ENCODE measurements around the gene FBXO9.

The FBXO9 gene

GRCh38 chr6:53134601-53135235 is 69.5 kb downstream of the FBXO9 start:
- in situ Hi-C loops (cut with HindIII; ENCODE audit: low pct_unique_long_range_greater_than_20kb, low sequenced_read_pairs): no loop called here
- TF ChIP-seq JUND (IDR thresholded peaks at IDR 0.05; ENCODE audit: low read depth): no peak
- no peak for DNase-seq (ENCODE audit: low read depth in 1 of 2, low spot score in 1 of 2)

DNA sequence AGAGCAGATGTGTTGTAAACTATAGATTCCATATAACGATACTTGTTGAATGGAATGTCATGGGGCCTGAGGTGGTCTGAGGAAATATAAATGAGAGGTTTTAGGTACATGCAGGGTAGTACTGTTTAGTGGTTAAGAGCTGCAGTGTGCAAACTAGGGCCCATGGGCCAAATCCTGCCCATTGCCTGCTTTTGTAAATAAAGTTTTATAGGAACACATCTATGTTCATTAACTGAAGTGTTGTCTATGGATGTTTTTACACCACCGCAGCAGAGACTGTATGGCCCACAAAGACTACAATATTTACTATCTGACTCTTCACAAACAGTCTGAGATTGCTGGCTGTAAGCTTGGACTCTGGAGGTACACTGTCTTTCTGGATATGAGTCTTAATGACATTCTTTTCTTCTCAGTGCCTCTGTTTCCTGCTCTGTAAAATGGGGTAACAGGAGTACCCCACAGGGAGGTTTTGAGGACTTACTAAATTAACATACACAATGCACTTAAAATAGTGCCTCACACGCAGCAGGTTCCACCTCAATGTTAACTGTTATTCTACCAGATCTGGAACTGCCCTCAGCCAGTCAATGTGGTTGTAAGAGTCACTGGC is 70.9 kb downstream of the FBXO9 start:
- no peak for TF ChIP-seq JUND (IDR thresholded peaks at IDR 0.05; ENCODE audit: low read depth)
- in situ Hi-C loops (cut with HindIII; ENCODE audit: low pct_unique_long_range_greater_than_20kb, low sequenced_read_pairs): no loop called here
- DNase-seq (ENCODE audit: low read depth in 1 of 2, low spot score in 1 of 2): no peak

DNA sequence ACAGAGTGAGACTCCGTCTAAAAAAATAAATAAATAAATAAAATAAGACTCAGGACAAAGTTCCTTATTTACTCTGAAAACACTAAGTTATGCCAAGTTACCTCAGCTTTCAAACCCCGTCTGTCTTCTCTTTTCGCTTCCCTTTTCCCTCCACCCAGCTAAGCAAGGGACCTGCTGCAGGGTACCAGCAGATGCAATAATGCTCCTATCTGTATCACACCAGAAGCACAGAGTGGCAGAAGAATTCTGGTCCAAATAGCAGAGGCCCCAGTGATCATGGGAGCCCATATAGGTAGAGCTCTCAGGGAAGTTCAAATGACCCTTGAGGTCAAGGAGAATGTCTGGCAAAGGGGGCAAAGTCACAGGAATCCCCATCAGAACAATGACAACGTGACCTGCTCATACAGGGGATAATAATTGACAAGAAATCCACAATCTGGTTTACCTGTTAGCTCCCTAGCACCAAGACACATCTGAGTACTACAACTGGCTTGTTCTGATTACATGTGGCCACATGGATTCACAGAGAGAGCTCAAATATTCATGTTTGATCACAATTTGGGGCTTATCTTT is 74.7 kb downstream of the FBXO9 start:
- in situ Hi-C loops (cut with HindIII; ENCODE audit: low pct_unique_long_range_greater_than_20kb, low sequenced_read_pairs): no loop called here
- DNase-seq (ENCODE audit: low read depth in 1 of 2, low spot score in 1 of 2): no peak
- no peak for TF ChIP-seq JUND (IDR thresholded peaks at IDR 0.05; ENCODE audit: low read depth)

- no peak for DNase-seq (ENCODE audit: low read depth in 1 of 2, low spot score in 1 of 2)
Observed at GRCh38 chr6:53142810-53143209, 77.6 kb downstream of the FBXO9 start.

GRCh38 chr6:53143710-53144109 is 78.5 kb downstream of the FBXO9 start:
- no peak for TF ChIP-seq JUND (IDR thresholded peaks at IDR 0.05; ENCODE audit: low read depth)
- no peak for DNase-seq (ENCODE audit: low read depth in 1 of 2, low spot score in 1 of 2)
- in situ Hi-C loops (cut with HindIII; ENCODE audit: low pct_unique_long_range_greater_than_20kb, low sequenced_read_pairs): no loop called here

More at GRCh38 chr6:53142810-53143209, 77.6 kb downstream of the FBXO9 start:
- in situ Hi-C loops (cut with HindIII; ENCODE audit: low pct_unique_long_range_greater_than_20kb, low sequenced_read_pairs): no loop called here
- TF ChIP-seq JUND (IDR thresholded peaks at IDR 0.05; ENCODE audit: low read depth): no peak

DNA sequence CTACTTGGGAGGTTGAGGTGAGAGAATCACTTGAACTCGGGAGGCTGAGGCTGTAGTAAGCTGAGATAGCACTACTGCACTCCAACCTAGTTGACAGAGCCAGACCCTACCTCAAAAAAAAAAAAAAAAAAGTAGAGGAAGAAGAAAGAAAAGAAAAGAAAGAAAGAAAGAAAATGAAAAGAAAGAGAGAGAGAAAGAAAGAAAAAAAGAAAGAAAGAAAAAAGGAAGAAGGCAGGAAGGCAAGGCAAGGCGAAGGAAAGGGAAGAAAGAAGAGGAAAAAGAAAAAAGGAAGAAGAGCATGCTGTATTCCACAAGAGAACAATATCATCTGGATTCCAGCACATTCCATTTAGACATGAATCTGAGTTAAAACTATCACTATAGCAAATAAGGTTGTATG is 79.6 kb downstream of the FBXO9 start:
- in situ Hi-C loops (cut with HindIII; ENCODE audit: low pct_unique_long_range_greater_than_20kb, low sequenced_read_pairs): no loop called here
- no peak for TF ChIP-seq JUND (IDR thresholded peaks at IDR 0.05; ENCODE audit: low read depth)
- DNase-seq (ENCODE audit: low read depth in 1 of 2, low spot score in 1 of 2): no peak

- in situ Hi-C loops (cut with HindIII; ENCODE audit: low pct_unique_long_range_greater_than_20kb, low sequenced_read_pairs): no loop called here
- no peak for TF ChIP-seq JUND (IDR thresholded peaks at IDR 0.05; ENCODE audit: low read depth)
Observed at GRCh38 chr6:53148684-53149083, 83.5 kb downstream of the FBXO9 start, which contains the start of gene GCM1. GCM1 (minus strand) TSS chr6:53148841; CDS start chr6:53145632, 3,209 bp downstream.

More at GRCh38 chr6:53148684-53149083, 83.5 kb downstream of the FBXO9 start, which contains the start of gene GCM1:
- DNase-seq (ENCODE audit: low read depth in 1 of 2, low spot score in 1 of 2): peak in 1 of 2 experiments; percentile 23
